Fibroblast of the aortic adventitia (primary cell): ENCODE measurements around the gene EFHC2. TPM values are rescaled to one million over a fixed set of nuclear protein-coding genes. Genes with fewer than 3 reads are reported as not detected.
A peak's percentile ranks its signal among the peaks of the same experiment; 100 is the strongest.

ENCODE experiments used
- DNase-seq: peaks from one replicate; pipeline ENCODE4 v3.0.0-alpha.2; 2010; ENCODE audit warnings: low read depth
- H3K4me3 ChIP-seq: 2 replicates; pipeline ENCODE4 v1.5.1; 2011; ENCODE audit warnings: low read depth, mild to moderate bottlenecking, control low read depth, low read length, moderate library complexity
- CTCF ChIP-seq: IDR thresholded peaks from 2 replicates; pipeline ENCODE4 v1.5.1; 2011; ENCODE audit warnings: mild to moderate bottlenecking, low read length, control low read depth, inconsistent platforms; ENCODE audit not compliant: insufficient read depth
- total RNA-seq: library from RNA; depleted of rRNA; stranded (reverse); fragments of >200 nt; gene quantifications from 2 replicates; pipeline ENCODE4 v1.2.3, GENCODE V29; 2012; ENCODE audit warnings: low replicate concordance

Gene EFHC2
- 0.45 and 0.49 TPM in 2 replicates for total RNA-seq

GRCh38 chrX:44343412-44344141 is at the start of gene EFHC2:
TSS of gene EFHC2 (minus strand) at chrX:44343672. CDS start at chrX:44343588, 84 bp downstream.
- TF ChIP-seq CTCF, result no peak
- peak; percentile 7 for DNase-seq
- H3K4me3 ChIP-seq, result peak within 1 kb of the TSS; percentile 51

- no peak for DNase-seq
- no peak for TF ChIP-seq CTCF
- no peak overlapping the region for H3K4me3 ChIP-seq
These were observed 49.3 kb upstream of the EFHC2 start for GRCh38 chrX:44392767-44393166.

- no peak for TF ChIP-seq CTCF
- no peak for DNase-seq
- H3K4me3 ChIP-seq, result no peak overlapping the region
These were observed 41.3 kb upstream of the EFHC2 start for GRCh38 chrX:44384688-44385338.

- no peak for DNase-seq
These were observed 39.4 kb upstream of the EFHC2 start for GRCh38 chrX:44382871-44383270.

GRCh38 chrX:44352758-44353157 is 9.3 kb upstream of the EFHC2 start:
- no peak for TF ChIP-seq CTCF
- H3K4me3 ChIP-seq, result no peak overlapping the region
- DNase-seq, result no peak

More at GRCh38 chrX:44382871-44383270, 39.4 kb upstream of the EFHC2 start:
- no peak overlapping the region for H3K4me3 ChIP-seq
- no peak for TF ChIP-seq CTCF

- DNase-seq, result no peak
- H3K4me3 ChIP-seq, result no peak overlapping the region
- no peak for TF ChIP-seq CTCF
These were observed 6.1 kb upstream of the EFHC2 start for GRCh38 chrX:44349561-44349960.
